ENCODE measurements around the gene PKN1.

DNA sequence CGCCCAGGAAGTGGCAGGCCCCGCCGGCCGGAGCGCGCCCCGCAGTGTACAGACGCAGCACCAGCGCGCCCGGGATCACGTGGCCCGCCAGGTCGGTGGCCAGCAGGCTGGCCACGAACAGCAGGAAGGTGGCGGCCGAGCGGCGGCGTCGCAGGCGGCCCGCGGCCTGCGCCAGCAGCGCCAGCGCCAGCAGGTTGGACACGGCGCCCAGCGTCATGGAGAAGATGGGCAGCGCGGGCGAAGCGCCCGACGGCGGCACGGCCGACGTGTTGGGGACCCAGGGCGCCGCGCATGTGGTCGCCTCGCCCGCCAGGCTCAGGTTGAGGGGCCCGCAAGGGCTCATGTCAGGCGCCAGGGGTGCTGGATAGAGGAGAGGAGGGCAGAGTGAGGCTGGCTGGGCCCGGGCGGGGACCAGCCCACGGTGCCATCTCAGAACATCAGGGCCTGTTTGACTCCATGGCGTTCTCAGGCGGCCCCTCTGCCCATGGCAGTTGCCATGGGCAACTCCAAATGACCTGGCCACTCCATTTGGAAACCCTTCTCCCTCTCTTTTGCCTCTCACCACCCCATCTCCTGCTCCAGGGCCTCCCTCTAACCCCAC lies 41.0 kb downstream of the PKN1 start:
- TF ChIP-seq, protein P1, sequence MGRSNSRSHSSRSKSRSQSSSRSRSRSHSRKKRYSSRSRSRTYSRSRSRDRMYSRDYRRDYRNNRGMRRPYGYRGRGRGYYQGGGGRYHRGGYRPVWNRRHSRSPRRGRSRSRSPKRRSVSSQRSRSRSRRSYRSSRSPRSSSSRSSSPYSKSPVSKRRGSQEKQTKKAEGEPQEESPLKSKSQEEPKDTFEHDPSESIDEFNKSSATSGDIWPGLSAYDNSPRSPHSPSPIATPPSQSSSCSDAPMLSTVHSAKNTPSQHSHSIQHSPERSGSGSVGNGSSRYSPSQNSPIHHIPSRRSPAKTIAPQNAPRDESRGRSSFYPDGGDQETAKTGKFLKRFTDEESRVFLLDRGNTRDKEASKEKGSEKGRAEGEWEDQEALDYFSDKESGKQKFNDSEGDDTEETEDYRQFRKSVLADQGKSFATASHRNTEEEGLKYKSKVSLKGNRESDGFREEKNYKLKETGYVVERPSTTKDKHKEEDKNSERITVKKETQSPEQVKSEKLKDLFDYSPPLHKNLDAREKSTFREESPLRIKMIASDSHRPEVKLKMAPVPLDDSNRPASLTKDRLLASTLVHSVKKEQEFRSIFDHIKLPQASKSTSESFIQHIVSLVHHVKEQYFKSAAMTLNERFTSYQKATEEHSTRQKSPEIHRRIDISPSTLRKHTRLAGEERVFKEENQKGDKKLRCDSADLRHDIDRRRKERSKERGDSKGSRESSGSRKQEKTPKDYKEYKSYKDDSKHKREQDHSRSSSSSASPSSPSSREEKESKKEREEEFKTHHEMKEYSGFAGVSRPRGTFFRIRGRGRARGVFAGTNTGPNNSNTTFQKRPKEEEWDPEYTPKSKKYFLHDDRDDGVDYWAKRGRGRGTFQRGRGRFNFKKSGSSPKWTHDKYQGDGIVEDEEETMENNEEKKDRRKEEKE (IDR thresholded peaks at IDR 0.05): no peak
- TF ChIP-seq SP1 (IDR thresholded peaks at IDR 0.05; ENCODE audit: low read depth, low read length) (no peak), JUND (IDR thresholded peaks at IDR 0.05; ENCODE audit: low read depth, low read length) (no peak), TARDBP (IDR thresholded peaks at IDR 0.05; ENCODE audit: borderline replicate concordance) (no peak), TCF7 (IDR thresholded peaks at IDR 0.05; ENCODE audit: borderline replicate concordance) (no peak), FOXK2 (IDR thresholded peaks at IDR 0.05) (no peak), EZH2 (IDR thresholded peaks at IDR 0.05; ENCODE audit: borderline replicate concordance, control insufficient read depth, low read depth, low read length) (no peak), MTA3 (IDR thresholded peaks at IDR 0.05; ENCODE audit: borderline replicate concordance, low read length) (no peak)
- TF ChIP-seq, protein P2, sequence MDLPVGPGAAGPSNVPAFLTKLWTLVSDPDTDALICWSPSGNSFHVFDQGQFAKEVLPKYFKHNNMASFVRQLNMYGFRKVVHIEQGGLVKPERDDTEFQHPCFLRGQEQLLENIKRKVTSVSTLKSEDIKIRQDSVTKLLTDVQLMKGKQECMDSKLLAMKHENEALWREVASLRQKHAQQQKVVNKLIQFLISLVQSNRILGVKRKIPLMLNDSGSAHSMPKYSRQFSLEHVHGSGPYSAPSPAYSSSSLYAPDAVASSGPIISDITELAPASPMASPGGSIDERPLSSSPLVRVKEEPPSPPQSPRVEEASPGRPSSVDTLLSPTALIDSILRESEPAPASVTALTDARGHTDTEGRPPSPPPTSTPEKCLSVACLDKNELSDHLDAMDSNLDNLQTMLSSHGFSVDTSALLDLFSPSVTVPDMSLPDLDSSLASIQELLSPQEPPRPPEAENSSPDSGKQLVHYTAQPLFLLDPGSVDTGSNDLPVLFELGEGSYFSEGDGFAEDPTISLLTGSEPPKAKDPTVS (IDR thresholded peaks at IDR 0.05; ENCODE audit: low read depth, low read length): no peak
- TF ChIP-seq, protein P3, sequence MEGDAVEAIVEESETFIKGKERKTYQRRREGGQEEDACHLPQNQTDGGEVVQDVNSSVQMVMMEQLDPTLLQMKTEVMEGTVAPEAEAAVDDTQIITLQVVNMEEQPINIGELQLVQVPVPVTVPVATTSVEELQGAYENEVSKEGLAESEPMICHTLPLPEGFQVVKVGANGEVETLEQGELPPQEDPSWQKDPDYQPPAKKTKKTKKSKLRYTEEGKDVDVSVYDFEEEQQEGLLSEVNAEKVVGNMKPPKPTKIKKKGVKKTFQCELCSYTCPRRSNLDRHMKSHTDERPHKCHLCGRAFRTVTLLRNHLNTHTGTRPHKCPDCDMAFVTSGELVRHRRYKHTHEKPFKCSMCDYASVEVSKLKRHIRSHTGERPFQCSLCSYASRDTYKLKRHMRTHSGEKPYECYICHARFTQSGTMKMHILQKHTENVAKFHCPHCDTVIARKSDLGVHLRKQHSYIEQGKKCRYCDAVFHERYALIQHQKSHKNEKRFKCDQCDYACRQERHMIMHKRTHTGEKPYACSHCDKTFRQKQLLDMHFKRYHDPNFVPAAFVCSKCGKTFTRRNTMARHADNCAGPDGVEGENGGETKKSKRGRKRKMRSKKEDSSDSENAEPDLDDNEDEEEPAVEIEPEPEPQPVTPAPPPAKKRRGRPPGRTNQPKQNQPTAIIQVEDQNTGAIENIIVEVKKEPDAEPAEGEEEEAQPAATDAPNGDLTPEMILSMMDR (IDR thresholded peaks at IDR 0.05 in 2 of 3, conservative IDR thresholded peaks at IDR 0.05 in 1 of 3; ENCODE audit: control insufficient read depth in 2 of 3, extremely low read depth in 1 of 3, insufficient read depth in 1 of 3, low read depth in 3 of 3, low read length in 3 of 3): no peak
- TF ChIP-seq, protein P4, sequence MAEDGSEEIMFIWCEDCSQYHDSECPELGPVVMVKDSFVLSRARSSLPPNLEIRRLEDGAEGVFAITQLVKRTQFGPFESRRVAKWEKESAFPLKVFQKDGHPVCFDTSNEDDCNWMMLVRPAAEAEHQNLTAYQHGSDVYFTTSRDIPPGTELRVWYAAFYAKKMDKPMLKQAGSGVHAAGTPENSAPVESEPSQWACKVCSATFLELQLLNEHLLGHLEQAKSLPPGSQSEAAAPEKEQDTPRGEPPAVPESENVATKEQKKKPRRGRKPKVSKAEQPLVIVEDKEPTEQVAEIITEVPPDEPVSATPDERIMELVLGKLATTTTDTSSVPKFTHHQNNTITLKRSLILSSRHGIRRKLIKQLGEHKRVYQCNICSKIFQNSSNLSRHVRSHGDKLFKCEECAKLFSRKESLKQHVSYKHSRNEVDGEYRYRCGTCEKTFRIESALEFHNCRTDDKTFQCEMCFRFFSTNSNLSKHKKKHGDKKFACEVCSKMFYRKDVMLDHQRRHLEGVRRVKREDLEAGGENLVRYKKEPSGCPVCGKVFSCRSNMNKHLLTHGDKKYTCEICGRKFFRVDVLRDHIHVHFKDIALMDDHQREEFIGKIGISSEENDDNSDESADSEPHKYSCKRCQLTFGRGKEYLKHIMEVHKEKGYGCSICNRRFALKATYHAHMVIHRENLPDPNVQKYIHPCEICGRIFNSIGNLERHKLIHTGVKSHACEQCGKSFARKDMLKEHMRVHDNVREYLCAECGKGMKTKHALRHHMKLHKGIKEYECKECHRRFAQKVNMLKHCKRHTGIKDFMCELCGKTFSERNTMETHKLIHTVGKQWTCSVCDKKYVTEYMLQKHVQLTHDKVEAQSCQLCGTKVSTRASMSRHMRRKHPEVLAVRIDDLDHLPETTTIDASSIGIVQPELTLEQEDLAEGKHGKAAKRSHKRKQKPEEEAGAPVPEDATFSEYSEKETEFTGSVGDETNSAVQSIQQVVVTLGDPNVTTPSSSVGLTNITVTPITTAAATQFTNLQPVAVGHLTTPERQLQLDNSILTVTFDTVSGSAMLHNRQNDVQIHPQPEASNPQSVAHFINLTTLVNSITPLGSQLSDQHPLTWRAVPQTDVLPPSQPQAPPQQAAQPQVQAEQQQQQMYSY (CRISPR knock-in tag; IDR thresholded peaks at IDR 0.05): no peak

Measured in GM12878 (cell line).